ENCODE measurements around the gene PLCH1.

The PLCH1 gene

GRCh38 chr3:155682426-155683343, 62.2 kb downstream of the PLCH1 start:
- no peak for DNase-seq

GRCh38 chr3:155676252-155676981, 68.5 kb downstream of the PLCH1 start:
- DNase-seq: peak; percentile 65

- no peak for DNase-seq
Observed at GRCh38 chr3:155675094-155675493, 69.8 kb downstream of the PLCH1 start.

- peak; percentile 24 for DNase-seq
Observed at GRCh38 chr3:155673421-155673820, 71.5 kb downstream of the PLCH1 start.

- DNase-seq: no peak
Observed at GRCh38 chr3:155670335-155670734, 74.5 kb downstream of the PLCH1 start.

- no peak for DNase-seq
Observed at GRCh38 chr3:155667988-155668387, 76.9 kb downstream of the PLCH1 start.

GRCh38 chr3:155664925-155665695, 79.8 kb downstream of the PLCH1 start:
- DNase-seq: peak; percentile 95

GRCh38 chr3:155663467-155664212, 81.2 kb downstream of the PLCH1 start:
- DNase-seq: no peak

GRCh38 chr3:155661760-155662159, 83.1 kb downstream of the PLCH1 start:
- no peak for DNase-seq

GRCh38 chr3:155661042-155661441, 83.8 kb downstream of the PLCH1 start:
- no peak for DNase-seq

- DNase-seq: no peak
Observed at GRCh38 chr3:155658671-155659261, 86.1 kb downstream of the PLCH1 start.

GRCh38 chr3:155658006-155658405, 86.9 kb downstream of the PLCH1 start:
- no peak for DNase-seq

GRCh38 chr3:155657161-155657560, 87.7 kb downstream of the PLCH1 start:
- DNase-seq: no peak

GRCh38 chr3:155656466-155656865, 88.4 kb downstream of the PLCH1 start:
- no peak for DNase-seq

- DNase-seq: peak; percentile 22
Observed at GRCh38 chr3:155651489-155652218, 93.2 kb downstream of the PLCH1 start.

- peak; percentile 16 for DNase-seq
Observed at GRCh38 chr3:155648013-155648591, 96.8 kb downstream of the PLCH1 start.

- DNase-seq: no peak
Observed at GRCh38 chr3:155647206-155647605, 97.7 kb downstream of the PLCH1 start.

- DNase-seq: no peak
Observed at GRCh38 chr3:155646669-155647068, 98.2 kb downstream of the PLCH1 start.

- no peak for DNase-seq
Observed at GRCh38 chr3:155646128-155646527, 98.7 kb downstream of the PLCH1 start.

- no peak for DNase-seq
Observed at GRCh38 chr3:155643581-155644165, 101.2 kb downstream of the PLCH1 start.

GRCh38 chr3:155641956-155642355, 102.9 kb downstream of the PLCH1 start:
- DNase-seq: no peak

All from fibroblast of upper back skin (primary cell).